ENCODE data around the gene SARS2. TPM values are rescaled to one million over a fixed set of nuclear protein-coding genes. Genes with fewer than 3 reads are reported as not detected.

The SARS2 gene
- total RNA-seq, 1 experiment from 2014 or later, result 57.4 TPM

- Histone ChIP-seq H3K9me3 (ENCODE audit: control insufficient read depth, low read depth, low read length) (no peaks in the 10 kb centered on the region), H3K79me2 (ENCODE audit: insufficient read depth, low read length) (no peaks in the 10 kb centered on the region), H2AK5ac (ENCODE audit: insufficient read length, low read length) (no peak overlapping the region), H4K8ac (replicated peaks; ENCODE audit: insufficient read length, low read depth, low read length) (no peak overlapping the region), H4K20me1 (ENCODE audit: control insufficient read depth, insufficient read depth, insufficient read length) (no peaks in the 10 kb centered on the region), H2BK12ac (ENCODE audit: insufficient read length, low read depth, low read length) (no peak overlapping the region), H3K23me2 (ENCODE audit: insufficient read length, low read depth, low read length, poor library complexity, severe bottlenecking) (no peaks in the 10 kb centered on the region), H3K9ac (ENCODE audit: extremely low read depth, insufficient read length, low read length) (no peak overlapping the region), H4K5ac (ENCODE audit: insufficient read length, low read depth, low read length) (no peak overlapping the region), H2BK20ac (ENCODE audit: low read depth, low read length, poor library complexity, severe bottlenecking) (no peak overlapping the region), H3K56ac (ENCODE audit: insufficient read length, low read depth, low read length) (no peak overlapping the region), H3K4ac (ENCODE audit: low read depth, low read length) (no peak overlapping the region), H2AFZ (ENCODE audit: low read length) (no peak overlapping the region), H2BK120ac (ENCODE audit: low read depth, low read length, poor library complexity, severe bottlenecking) (no peak overlapping the region), H3K79me1 (ENCODE audit: insufficient read depth, low read depth, low read length, poor library complexity, severe bottlenecking) (no peaks in the 10 kb centered on the region), H3K27me3 (ENCODE audit: insufficient read depth, low read length) (no peaks in the 10 kb centered on the region), H2BK15ac (ENCODE audit: low read depth, low read length) (no peak overlapping the region), H3T11ph (ENCODE audit: low read length) (no peak overlapping the region), H3K23ac (ENCODE audit: insufficient read length, low read depth, low read length) (no peak overlapping the region), H3K4me1 (ENCODE audit: insufficient read depth, low read length) (no peaks in the 10 kb centered on the region), H4K91ac (ENCODE audit: insufficient read length, low read depth, low read length) (no peak overlapping the region), H3K14ac (ENCODE audit: insufficient read depth, low read length) (no peak overlapping the region), H3K27ac (ENCODE audit: insufficient read length, low read depth, low read length) (no peak overlapping the region), H3K4me2 (ENCODE audit: insufficient read depth, insufficient read length, low read length) (no peak overlapping the region), H2BK5ac (ENCODE audit: insufficient read length, low read length) (no peak overlapping the region), H3K18ac (ENCODE audit: insufficient read length, low read depth, low read length) (no peak overlapping the region)
- Mint-ChIP-seq H3K4me1 (peaks cover 6% of the 10 kb centered on the region in 2 experiments; a peak in 3 of 4 replicates), H3K27ac (no peak overlapping the region), H3K4me3 (no peak overlapping the region), H3K9me3 (no peaks in the 10 kb centered on the region; a peak in 1 of 5 replicates), H3K27me3 (ENCODE audit: low read depth) (peaks cover 18% of the 10 kb centered on the region), H3K36me3 (ENCODE audit: insufficient read depth in 1 of 3, low read depth in 3 of 3) (peaks cover 13 to 34% (median 34%) of the 10 kb centered on the region in 3 experiments)
- TF ChIP-seq CTCF (conservative IDR thresholded peaks at IDR 0.05), result no peak
- DNase-seq, result peak; percentile 42
- WGBS (ENCODE audit: extremely low coverage, insufficient read length, low lambda C conversion rate), result no CpG with 5 or more reads among the region's 3 CpGs
These were observed 15.1 kb upstream of the SARS2 start for GRCh38 chr19:38945562-38946228.
